Central memory CD4-positive, alpha-beta T cell (primary cell): ENCODE data around the gene DGCR6L.
"Not testable (repeated sequence)": the region's sequence is repeated elsewhere in the genome, so short reads cannot be mapped to it uniquely, and the experiment has no call there.

Experiments
- DNase-seq: peaks from one replicate; pipeline ENCODE4 v3.0.0; 2022
- total RNA-seq, 3 experiments: gene quantifications; one replicate each; lab custom pipeline; 2026; lab: John Stamatoyannopoulos, UW

DGCR6L gene
- 16.8 to 35.8 (median 18.2) reads per million in 3 experiments for total RNA-seq

DNA sequence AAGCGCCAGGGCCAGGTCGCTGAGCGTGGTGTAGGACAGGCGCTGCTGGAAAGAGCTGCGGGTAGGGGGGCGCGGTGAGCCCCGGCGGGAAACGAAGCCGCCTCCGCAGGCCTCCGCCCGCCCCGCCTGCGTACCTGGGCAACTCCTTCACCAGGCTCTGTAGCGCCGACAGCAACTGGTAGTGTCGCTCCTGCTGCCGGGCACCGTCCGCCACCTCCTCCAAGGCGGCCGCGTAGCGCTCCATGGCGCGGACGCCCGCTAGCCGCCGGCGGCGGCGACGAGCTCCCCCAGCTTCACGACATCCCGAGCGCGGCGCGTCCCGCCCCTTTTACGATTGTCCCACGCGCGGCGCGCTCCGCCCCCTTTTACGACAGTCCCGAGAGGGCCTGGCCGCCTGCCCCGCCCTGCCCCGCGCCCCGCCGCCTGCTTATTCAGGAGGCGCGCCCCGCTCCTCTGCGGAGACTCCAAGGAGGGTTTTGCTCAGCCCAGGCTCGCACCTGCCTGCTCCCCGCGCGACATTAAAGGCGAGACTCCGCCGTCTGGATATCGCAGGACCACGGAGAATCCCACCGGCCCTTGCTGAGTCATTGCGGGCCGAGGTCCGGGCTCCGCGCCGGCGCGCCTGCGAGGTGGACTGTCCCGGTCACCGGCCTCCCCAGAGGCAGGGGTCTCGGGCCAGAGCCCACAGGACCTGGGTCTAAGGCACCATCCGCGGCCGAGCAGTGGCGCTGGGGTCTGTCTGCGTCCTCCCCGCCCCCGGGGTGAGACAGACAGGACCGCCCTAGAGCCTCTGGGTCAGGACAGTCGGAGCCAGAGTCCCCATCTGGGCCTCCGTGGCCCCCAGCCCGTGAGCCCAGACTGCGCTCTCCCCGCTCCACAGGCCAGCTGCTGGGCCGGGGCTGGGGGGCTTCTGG is at the start of gene DGCR6L:
TSS of gene DGCR6L (minus strand) at position 316 of the 914 bp plus-strand sequence. CDS start at position 244, 72 bp downstream.
- DNase-seq, result peak; percentile 94

DNA sequence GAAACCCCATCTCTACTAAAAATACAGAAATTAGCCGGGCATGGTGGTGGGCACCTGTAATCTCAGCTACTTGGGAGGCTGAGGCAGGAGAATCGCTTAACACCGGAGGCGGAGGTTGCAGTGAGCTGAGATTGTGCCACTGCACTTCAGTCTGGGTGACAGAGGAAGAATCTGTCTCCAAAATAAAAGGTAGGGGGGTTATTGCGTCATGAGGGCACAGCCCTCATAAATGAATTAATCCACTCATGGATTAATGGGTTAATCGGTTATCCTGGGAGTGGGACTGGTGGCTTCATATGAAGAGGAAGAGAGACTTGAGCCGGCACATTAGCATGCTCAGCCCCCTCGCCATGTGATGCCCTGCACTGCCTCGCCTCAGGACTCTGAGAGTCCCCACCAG is 49.0 kb upstream of the DGCR6L start:
- not testable (repeated sequence) for DNase-seq

DNA sequence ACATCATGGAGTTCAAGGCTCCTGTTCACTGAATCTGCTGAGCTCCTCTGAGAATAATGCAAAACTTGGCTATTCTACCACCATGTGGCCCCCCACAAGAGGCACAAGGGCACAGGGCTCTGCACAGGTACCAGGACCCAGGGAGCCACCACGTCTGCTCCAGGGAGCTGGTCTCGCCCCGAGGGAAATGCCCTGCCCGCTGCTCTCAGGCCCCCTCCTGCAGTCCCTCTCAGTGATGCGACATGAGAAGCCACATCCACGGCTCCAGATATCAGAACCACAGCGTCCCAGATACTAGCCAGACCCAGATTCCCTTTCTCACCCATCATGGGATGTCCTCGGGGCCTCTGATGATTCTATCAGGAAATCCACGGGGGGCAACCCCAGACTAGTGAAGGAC is 47.0 kb upstream of the DGCR6L start:
- DNase-seq, result not testable (repeated sequence)

DNA sequence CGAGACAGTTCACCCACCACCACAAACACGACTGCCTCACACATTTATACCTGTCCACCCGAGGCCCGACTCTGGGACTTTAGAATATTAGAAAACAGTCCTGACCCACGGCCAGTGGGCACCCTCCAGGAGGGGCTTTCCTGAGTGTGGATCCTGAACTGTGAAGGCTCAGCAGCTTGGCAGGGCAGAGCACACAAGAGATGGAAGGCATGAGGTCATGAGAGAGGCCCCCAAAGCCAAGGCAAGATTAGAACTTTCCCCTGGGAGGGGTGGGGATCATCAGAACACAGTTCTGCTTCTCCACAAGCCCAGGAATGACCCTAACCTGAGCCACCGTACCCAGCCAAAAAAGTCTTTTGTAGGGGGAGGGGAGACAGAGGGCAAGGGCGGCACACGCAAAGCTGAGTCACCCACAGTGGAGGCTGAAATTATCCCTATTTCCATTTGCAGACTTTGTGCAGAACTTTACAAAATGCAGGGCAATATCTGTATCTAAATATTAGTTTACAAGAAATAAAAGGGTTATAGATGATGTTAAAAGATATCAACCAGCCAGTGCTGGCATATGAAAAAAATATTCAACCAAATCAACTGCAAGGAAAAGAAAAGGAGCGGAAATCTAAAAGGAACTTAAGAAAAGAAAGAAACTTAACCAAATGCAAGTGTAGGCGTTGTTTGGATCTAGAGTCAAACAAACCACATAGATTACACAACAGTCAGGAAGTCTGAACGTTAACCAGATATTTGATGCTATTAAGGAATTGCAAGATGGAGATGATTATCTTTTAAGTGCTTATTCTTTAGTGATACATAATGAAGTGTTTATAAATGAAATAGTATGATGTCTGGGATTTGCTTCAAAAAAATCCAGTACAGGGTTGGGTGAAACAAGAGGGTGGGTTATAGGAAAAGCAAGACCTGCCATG is 44.7 kb upstream of the DGCR6L start:
- not testable (repeated sequence) for DNase-seq

DNA sequence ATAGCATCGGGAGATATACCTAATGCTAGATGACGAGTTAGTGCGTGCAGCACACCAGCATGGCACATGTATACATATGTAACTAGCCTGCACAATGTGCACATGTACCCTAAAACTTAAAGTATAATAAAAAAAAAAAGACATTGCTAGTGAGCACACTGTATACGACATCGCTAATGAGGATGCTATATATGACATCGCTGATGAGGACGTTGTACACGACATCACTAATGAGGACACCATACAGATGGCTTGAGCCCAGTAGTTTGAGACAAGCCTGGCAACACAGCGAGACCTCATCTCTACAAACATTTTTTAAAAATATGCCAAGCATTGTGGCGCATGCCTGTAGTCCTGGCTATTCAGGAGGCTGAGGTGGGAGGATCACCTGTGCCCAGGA is 42.5 kb upstream of the DGCR6L start:
- not testable (repeated sequence) for DNase-seq

DNA sequence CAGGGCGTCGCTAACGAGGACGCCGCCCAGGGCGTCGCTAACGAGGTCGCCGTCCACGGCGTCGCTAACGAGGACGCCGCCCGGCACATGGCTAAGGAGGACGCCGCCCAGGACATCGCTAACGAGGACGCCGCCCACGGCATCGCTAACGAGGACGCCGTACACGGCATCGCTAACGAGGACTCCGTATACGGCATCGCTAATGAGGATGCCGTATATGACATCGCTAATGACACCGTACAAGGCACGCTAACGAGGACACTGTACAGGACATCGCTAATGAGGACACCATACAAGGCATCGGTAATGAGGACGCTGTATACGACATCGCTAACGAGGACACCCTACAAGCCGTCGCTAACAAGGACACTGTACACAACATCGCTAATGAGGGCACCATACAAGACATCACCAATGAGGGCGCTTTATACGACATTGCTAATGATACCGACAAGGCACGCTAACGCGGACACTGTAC is 41.9 kb upstream of the DGCR6L start:
- not testable (repeated sequence) for DNase-seq

DNA sequence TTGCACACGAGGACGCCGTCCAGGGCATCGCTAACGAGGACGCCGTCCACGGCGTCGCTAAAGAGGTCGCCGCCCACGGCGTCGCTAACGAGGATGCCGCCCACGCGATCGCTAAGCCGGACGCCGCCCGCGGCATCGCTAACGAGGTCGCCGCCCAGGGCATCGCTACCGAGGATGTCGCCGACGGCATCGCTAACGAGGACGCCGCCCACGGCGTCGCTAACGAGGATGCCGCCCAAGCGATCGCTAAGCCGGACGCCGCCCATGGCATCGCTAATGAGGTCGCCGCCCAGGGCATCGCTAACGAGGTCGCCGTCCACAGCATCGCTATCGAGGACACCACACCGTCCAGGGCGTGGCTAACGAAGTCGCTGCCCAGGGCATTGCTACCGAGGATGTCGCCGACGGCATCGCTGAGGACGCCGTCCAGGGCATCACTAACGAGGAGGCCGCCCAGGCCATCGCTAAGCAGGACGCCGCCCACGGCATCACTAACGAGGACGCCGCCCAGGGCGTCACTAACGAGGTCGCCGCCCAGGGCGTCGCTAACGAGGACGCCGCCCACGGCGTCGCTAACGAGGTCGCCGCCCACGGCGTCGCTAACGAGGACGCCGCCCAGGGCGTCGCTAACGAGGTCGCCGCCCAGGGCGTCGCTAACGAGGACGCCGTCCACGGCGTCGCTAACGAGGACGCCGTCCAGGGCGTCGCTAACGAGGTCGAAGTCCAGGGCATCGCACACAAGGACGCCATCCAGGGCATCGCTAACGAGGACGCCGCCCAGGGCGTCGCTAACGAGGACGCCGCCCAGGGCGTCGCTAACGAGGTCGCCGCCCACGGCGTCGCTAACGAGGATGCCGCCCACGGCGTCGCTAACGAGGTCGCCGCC is 41.2 kb upstream of the DGCR6L start:
- DNase-seq, result not testable (repeated sequence)

DNA sequence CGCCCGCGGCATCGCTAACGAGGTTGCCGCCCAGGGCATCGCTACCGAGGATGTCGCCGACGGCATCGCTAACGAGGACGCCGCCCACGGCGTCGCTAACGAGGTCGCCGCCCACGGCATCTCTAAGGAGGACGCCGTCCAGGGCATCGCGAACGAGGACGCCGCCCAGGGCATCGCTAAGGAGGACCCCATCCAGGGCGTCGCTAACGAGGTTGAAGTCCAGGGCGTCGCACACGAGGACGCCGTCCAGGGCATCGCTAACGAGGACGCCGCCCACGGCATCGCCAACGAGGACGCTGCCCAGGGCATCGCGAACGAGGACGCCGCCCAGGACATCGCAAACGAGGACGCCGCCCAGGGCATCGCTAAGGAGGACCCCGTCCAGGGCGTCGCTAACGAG is 40.4 kb upstream of the DGCR6L start:
- DNase-seq, result not testable (repeated sequence)

DNA sequence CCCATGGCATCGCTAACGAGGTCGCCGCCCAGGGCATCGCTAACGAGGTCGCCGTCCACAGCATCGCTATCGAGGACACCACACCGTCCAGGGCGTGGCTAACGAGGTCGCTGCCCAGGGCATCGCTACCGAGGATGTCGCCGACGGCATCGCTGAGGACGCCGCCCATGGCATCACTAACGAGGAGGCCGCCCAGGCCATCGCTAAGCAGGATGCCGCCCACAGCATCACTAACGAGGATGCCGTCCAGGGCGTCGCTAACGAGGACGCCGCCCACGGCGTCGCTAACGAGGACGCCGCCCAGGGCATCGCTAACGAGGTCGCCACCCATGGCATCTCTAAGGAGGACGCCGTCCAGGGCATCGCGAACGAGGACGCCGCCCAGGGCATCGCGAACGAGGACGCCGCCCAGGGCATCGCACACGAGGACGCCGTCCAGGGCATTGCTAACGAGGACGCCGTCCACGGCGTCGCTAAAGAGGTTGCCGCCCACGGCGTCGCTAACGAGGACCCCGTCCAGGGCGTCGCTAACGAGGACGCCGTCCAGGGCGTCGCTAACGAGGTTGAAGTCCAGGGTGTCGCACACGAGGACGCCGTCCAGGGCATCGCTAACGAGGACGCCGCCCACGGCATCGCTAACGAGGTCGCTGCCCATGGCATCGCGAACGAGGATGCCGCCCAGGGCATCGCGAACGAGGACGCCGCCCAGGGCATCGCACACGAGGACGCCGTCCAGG is 38.8 kb upstream of the DGCR6L start:
- DNase-seq, result not testable (repeated sequence)

DNA sequence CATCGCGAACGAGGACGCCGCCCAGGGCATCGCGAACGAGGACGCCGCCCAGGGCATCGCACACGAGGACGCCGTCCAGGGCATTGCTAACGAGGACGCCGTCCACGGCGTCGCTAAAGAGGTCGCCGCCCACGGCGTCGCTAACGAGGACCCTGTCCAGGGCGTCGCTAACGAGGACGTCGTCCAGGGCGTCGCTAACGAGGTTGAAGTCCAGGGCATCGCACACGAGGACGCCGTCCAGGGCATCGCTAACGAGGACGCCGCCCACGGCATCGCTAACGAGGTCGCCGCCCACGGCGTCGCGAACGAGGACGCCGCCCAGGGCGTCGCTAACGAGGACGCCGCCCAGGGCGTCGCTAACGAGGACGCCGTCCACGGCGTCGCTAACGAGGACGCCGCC is 38.1 kb upstream of the DGCR6L start:
- not testable (repeated sequence) for DNase-seq

DNA sequence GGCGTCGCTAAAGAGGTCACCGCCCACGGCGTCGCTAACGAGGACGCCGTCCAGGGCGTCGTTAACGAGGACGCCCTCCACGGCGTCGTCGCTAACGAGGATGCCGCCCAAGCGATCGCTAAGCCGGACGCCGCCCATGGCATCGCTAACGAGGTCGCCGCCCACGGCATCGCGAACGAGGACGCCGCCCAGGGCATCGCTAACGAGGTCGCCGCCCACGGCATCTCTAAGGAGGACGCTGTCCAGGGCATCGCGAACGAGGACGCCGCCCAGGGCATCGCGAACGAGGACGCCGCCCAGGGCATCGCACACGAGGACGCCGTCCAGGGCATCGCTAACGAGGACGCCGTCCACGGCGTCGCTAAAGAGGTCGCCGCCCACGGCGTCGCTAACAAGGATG is 37.0 kb upstream of the DGCR6L start:
- not testable (repeated sequence) for DNase-seq

DNA sequence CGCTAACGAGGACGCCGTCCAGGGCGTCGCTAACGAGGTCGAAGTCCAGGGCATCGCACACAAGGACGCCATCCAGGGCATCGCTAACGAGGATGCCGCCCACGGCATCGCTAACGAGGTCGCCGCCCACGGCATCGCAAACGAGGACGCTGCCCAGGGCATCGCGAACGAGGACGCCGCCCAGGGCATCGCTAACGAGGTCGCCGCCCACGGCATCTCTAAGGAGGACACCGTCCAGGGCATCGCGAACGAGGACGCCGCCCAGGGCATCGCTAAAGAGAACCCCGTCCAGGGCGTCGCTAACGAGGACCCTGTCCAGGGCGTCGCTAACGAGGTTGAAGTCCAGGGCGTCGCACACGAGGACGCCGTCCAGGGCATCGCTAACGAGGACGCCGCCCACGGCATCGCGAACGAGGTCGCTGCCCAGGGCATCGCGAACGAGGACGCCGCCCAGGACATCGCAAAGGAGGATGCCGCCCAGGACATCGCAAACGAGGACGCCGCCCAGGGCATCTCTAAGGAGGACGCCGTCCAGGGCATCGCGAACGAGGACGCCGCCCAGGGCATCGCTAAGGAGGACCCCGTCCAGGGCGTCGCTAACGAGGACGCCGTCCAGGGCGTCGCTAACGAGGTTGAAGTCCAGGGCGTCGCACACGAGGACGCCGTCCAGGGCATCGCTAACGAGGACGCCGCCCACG is 36.2 kb upstream of the DGCR6L start:
- not testable (repeated sequence) for DNase-seq

DNA sequence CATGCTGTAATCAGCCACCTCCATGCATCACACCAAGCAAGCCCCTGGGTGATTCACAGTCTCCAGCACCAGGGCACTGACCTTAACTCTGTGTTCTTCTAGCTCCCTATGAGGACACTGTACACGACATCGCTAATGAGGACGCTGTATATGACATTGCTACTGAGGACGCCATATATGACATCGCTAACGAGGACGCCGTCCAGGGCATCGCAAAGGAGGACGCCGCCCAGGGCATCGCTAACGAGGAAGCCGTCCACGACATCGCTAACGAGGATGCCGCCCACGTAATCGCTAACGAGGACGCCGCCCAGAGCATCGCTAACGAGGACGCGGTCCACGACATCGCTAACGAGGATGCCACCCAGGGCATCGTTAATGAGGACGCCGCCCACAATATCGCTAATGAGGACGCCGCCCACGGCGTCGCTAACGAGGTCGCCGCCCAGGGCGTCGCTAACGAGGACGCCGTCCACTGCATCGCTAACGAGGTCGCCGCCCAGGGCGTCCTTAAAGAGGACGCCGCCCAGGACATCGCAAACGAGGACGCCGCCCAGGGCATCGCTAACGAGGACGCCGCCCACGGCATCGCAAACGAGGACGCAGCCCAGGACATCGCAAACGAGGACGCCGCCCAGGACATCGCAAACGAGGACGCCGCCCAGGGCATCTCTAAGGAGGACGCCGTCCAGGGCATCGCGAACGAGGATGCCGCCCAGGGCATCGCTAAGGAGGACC is 34.5 kb upstream of the DGCR6L start:
- DNase-seq, result no peak

DNA sequence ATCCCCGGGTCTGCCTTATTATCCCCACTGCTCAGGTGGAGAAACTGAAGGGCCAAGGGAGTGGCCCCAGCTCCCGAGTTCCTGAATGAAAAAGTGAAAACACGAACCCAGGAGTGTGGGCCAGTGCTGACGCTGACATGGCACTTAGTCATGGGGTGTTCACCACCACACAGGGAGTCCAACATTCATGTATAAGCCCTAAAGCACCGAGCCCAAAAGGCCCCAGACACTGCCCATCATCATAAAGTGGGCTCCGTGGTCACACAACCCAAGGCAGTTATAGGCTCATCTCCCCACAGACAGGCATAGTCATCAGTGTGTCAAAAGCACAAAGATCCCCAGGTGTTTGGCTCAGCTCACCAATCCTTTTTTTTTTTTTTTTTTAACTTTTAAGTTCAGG is 32.7 kb upstream of the DGCR6L start:
- DNase-seq, result not testable (repeated sequence)

DNA sequence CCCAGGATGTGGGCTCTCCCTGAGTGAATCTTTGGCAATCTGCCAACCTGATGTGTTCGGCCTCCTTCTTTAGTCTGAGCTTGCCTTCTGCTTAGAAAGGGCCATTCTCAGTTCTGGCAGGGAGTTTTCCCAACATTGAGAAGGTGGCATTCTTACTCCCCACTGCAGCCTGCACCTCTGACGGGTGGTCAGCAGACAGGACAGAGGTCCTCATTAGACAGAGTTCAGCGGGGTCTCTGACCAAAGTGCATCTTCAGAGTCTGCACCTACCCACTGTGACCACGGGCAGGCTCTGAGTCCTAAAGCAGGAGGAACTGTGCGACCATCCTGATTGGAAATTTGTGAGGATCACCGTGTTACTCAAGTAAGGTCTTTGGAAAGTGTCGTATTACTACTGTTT is 26.7 kb upstream of the DGCR6L start:
- DNase-seq, result not testable (repeated sequence)

DNA sequence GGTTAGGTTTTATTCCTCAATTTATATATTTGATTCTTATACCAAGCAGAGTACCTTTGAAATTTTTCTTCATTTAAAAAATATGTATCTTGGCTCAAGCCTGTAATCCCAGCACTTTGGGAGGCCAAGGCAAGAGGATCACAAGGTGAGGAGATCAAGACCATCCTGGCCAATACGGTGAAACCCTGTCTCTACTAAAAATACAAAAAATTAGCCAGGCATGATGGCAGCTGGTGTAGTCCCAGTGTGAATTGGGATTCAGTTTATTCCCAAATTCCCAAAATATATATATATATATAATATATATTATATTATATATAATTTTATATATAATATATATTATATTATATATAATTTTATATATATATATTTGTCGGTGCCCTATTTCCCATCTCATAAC is 18.4 kb upstream of the DGCR6L start:
- not testable (repeated sequence) for DNase-seq

DNA sequence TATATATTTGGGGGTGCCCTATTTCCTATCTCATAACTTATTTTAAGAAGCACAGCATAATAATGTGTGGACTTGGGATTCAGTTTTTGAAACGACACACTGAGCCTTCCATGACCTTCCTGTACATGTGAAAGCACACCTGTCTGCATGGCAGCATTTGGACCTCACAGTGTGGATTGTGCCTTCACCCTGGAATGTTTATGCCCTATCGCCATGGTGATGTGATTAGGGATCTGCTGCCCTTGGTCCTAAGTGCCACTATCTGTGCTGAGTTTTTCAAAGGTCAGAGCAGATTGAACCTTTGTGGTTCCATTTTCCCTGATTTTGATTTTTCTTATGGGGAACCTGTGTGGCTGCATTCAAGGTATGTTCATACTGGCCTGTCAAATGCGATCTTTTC is 17.9 kb upstream of the DGCR6L start:
- not testable (repeated sequence) for DNase-seq

DNA sequence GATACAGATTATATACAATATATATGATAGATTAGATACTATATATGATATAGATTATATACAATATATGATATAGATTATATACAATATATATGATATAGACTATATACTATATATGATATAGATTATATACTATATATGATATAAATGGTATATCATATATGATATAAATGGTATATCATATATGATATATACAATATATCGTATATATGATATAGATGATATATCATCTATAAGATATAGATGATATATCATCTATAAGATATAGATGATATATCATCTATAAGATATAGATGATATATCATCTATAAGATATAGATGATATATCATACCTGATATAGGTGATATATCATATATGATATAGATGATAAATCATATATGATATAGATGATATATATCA is 16.7 kb upstream of the DGCR6L start:
- DNase-seq, result not testable (repeated sequence)

DNA sequence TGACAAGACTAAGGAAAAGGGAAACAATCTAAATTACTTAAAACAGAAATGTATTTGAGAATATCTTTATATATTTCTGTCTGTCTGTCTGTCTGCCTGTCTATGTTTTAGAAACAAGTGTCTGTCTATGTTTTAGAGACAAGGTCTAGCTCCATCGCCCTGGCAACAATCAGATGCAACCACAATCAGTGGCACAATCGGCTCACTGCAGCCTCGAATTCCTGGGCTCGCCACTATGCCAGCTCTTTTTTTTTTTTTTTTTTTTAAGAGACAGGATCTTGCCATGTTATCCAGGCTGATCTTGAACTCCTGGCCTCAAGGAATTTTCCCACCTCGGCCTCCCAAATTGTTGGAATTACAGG is 8.7 kb upstream of the DGCR6L start:
- peak; percentile 49 for DNase-seq

DNA sequence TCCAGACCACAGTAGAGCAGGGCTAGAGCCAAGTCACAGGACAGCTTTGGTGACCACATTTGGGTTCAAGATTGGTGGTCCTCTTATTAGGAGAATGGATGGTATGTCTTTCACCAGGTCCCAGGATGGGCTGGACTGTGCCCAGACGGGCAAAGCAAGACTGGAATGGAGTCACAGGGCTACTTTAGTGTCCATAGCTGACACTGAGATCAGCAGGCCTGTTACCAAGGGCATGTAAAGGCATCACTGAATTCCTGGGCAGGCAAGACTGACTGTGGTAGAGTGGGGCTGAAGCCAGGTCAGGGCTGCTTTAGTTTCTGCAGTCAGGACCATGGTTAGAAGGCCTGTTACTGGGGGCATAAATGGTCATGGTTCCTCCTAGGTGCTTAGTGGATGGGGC is 6.1 kb upstream of the DGCR6L start:
- DNase-seq, result not testable (repeated sequence)
